Kidney epithelial cell (primary cell): ENCODE results near the gene SERPINA1. TPM values are rescaled to one million over a fixed set of nuclear protein-coding genes. Genes with fewer than 3 reads are reported as not detected.

Experiments
- DNase-seq: peaks from one replicate; pipeline ENCODE4 v3.0.0-alpha.2; 2010; ENCODE audit warnings: low read depth
- H3K27me3 ChIP-seq: 2 replicates; pipeline ENCODE4 v1.6.0; 2011; ENCODE audit warnings: low read length; ENCODE audit not compliant: control insufficient read depth, insufficient read depth
- H3K36me3 ChIP-seq: 2 replicates; pipeline ENCODE4 v1.5.1; 2011; ENCODE audit warnings: low read length; ENCODE audit not compliant: control insufficient read depth, insufficient read depth
- H3K4me3 ChIP-seq: 2 replicates; pipeline ENCODE4 v1.5.1; 2011; ENCODE audit warnings: low read depth, mild to moderate bottlenecking, control low read depth, low read length
- total RNA-seq: library from RNA; depleted of rRNA; stranded (reverse); fragments of >200 nt; gene quantifications from 2 replicates; pipeline ENCODE4 v1.2.3, GENCODE V29; 2015
- TF ChIP-seq, protein P1 (sequence below): IDR thresholded peaks from 2 replicates; pipeline ENCODE4 v1.5.1; 2011; ENCODE audit warnings: mild to moderate bottlenecking, moderate library complexity, low read length, control low read depth, inconsistent platforms; ENCODE audit not compliant: insufficient read depth, poor library complexity, severe bottlenecking

Gene SERPINA1
- total RNA-seq, 1 donor from 2014 or later, result 23.2 TPM

- Histone ChIP-seq H3K36me3 (no peaks in the 10 kb centered on the region), H3K27me3 (no peaks in the 10 kb centered on the region), H3K4me3 (no peak overlapping the region)
- no peak for DNase-seq
- TF ChIP-seq, protein P1, sequence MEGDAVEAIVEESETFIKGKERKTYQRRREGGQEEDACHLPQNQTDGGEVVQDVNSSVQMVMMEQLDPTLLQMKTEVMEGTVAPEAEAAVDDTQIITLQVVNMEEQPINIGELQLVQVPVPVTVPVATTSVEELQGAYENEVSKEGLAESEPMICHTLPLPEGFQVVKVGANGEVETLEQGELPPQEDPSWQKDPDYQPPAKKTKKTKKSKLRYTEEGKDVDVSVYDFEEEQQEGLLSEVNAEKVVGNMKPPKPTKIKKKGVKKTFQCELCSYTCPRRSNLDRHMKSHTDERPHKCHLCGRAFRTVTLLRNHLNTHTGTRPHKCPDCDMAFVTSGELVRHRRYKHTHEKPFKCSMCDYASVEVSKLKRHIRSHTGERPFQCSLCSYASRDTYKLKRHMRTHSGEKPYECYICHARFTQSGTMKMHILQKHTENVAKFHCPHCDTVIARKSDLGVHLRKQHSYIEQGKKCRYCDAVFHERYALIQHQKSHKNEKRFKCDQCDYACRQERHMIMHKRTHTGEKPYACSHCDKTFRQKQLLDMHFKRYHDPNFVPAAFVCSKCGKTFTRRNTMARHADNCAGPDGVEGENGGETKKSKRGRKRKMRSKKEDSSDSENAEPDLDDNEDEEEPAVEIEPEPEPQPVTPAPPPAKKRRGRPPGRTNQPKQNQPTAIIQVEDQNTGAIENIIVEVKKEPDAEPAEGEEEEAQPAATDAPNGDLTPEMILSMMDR, result no peak
Observed at GRCh38 chr14:94329857-94330256, 58.5 kb downstream of the SERPINA1 start.

DNA sequence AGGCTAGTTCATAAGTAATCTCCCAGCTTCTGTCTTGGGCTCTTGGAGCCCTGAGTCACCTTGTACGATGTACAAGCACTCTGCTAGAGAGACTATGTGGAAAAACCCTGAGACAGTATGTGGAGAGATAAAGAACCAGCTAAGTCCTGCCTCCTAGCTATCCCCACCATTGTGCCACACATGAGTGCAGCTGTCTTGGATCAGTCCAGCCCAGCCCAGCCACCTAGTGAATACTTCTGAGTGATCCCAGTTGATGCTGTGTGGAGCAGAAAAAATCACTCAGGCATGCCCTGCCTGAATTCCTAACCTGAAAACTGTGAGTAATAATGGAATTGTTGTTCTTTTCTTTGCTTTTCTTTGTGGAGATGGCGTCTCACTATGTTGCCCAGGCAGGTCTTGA, 60.2 kb downstream of the SERPINA1 start:
- TF ChIP-seq, protein P1, result no peak
- peak; percentile 47 for DNase-seq
- Histone ChIP-seq H3K36me3 (no peaks in the 10 kb centered on the region), H3K27me3 (no peaks in the 10 kb centered on the region), H3K4me3 (no peak overlapping the region)

Other genes starting within 250 kb of the SERPINA1 start
- gene PPP4R4, start 214.3 kb downstream of the SERPINA1 start, total RNA-seq, result 0.68 and 2.4 TPM in 2 replicates
- gene SERPINA10, start 95.3 kb downstream of the SERPINA1 start, total RNA-seq, result not detected in 2 replicates
- gene SERPINA6, start 65.3 kb downstream of the SERPINA1 start, total RNA-seq, result 0.07 TPM in 1 of 2 replicates, not detected in the other
- not detected in 2 replicates for gene SERPINA2, start 21.9 kb downstream of the SERPINA1 start, total RNA-seq
- gene SERPINA11, start 64.2 kb upstream of the SERPINA1 start, total RNA-seq, result not detected in 2 replicates
- gene SERPINA9, start 87.6 kb upstream of the SERPINA1 start, total RNA-seq, result not detected in 2 replicates
- not detected in 2 replicates for gene SERPINA12, start 120.9 kb upstream of the SERPINA1 start, total RNA-seq
- gene SERPINA4, start 172.8 kb upstream of the SERPINA1 start, total RNA-seq, result not detected in 2 replicates
- gene SERPINA5, start 192.8 kb upstream of the SERPINA1 start, total RNA-seq, result 1.9 and 2.1 TPM in 2 replicates
- 33.9 and 45.3 TPM in 2 replicates for gene SERPINA3, start 223.8 kb upstream of the SERPINA1 start, total RNA-seq